Measurements from ENCODE around the gene TDRKH.

DNA sequence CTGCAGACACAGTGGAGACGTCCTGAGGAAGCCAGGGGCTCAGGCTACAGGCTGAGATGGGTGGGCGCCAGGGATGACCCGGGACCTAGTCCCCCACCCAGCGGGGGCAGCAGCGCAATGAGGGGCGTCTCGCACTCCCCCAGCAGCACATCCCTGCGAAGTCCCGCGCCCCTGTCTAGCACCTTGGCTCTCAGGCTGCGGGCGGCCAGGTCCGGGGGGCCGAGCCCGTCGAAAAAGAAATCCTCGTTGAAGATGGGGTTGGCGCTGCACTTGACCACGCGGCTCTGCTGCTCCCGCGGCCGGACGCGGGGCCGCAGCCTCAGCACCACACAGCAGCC is 47.6 kb upstream of the TDRKH start:
- TF ChIP-seq, protein P1, sequence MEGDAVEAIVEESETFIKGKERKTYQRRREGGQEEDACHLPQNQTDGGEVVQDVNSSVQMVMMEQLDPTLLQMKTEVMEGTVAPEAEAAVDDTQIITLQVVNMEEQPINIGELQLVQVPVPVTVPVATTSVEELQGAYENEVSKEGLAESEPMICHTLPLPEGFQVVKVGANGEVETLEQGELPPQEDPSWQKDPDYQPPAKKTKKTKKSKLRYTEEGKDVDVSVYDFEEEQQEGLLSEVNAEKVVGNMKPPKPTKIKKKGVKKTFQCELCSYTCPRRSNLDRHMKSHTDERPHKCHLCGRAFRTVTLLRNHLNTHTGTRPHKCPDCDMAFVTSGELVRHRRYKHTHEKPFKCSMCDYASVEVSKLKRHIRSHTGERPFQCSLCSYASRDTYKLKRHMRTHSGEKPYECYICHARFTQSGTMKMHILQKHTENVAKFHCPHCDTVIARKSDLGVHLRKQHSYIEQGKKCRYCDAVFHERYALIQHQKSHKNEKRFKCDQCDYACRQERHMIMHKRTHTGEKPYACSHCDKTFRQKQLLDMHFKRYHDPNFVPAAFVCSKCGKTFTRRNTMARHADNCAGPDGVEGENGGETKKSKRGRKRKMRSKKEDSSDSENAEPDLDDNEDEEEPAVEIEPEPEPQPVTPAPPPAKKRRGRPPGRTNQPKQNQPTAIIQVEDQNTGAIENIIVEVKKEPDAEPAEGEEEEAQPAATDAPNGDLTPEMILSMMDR (IDR thresholded peaks at IDR 0.05): no peak
- no peak for TF ChIP-seq ZFX (IDR thresholded peaks at IDR 0.05; ENCODE audit: borderline replicate concordance)
